Epidermal melanocyte (primary cell): ENCODE measurements around the gene RNU6-7.

ENCODE experiments used
- DNase-seq: peaks from one replicate; pipeline ENCODE4 v3.0.0; 2011; ENCODE audit warnings: low spot score; ENCODE audit not compliant: insufficient read length

The RNU6-7 gene

GRCh38 chr14:32201816-32202490 is at the start of gene RNU6-7:
Gene RNU6-7 (plus strand): TSS chr14:32202045.
- no peak for DNase-seq

- no peak for DNase-seq
Measured at GRCh38 chr14:32166029-32166428, 35.8 kb upstream of the RNU6-7 start.

DNA sequence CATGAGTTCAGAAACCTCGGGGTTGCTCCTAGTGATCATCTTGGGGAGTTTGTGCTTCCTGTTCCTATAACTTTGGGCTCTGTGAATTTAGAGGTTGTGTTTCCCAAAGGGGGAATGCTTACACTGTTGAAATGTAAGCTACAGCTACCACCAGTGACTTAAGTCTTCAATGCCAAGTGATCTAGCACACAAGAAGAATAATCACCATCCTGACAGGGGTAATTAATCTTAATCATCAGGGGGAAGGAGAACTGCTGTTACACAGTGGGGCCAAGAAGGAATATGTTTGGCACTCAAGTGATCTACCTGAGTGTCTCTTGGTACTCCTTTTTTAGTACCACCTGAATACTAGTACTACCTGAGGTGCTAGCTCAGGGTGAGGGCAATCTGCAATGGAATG is 34.9 kb upstream of the RNU6-7 start:
- no peak for DNase-seq

GRCh38 chr14:32167907-32168306 is 33.9 kb upstream of the RNU6-7 start:
- no peak for DNase-seq

GRCh38 chr14:32169191-32169590 is 32.7 kb upstream of the RNU6-7 start:
- DNase-seq = no peak

GRCh38 chr14:32171469-32171868 is 30.4 kb upstream of the RNU6-7 start:
- DNase-seq = no peak

DNA sequence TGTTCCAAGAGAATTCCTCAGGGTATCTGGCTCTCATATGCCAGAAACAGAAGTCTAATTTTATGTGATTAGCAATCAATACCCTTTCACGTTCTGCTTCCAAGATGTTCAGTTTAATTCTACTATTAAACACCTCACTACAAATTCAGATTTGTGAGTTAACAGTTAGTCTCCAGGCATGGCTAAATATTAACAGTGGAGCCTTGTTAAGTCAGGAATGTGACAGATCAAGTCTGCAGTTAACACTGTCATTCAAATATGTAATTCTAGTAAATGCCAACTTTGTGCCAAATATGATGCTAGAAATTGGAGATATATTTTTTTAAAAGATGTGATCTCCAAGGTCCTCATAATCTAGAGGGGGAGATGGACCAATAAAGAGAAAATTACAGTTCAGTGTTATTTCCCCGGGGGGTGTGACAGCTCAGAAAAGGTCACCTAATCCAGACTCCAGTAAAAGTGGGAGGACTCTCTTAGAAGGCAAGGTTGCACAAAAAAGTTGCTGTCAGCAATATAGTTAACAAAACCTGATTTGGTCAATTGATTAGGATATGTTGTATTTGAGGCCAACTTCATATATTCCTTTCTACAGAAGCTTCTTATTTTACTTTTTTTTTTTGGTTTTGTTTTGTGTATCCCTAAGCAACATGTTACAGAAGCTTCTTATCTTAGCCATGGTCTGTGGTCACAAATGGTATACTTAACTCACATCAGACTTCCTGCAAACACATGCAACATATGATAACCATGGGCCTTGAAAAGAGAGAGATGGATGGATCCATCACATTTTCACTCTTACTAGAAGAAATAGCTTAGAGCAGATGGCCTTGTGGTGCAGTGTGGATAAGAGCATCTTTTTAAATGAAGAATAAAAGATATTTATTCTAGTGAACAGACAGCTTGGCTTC is 18.4 kb upstream of the RNU6-7 start:
- no peak for DNase-seq

DNA sequence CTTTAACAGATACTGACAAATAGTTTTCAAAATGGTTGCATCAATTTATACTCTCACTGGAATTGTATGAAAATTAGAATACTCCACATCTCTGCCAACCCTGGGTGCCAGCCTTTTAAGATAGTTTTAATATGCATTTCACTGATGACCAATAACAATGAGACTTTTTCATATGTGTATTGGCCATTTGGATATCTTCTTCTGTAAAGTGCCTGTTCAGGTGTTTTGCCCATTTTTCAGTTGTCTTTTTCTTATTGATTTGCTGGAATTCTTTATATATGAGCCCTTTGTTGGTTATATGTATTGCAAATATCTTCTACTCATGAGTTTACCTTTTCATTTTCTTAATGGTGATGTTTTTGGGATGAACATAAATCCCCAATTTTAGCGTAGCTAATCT is 16.7 kb upstream of the RNU6-7 start:
- DNase-seq = no peak

GRCh38 chr14:32186248-32186647 is 15.6 kb upstream of the RNU6-7 start:
- DNase-seq = no peak

- no peak for DNase-seq
Measured at GRCh38 chr14:32189811-32190210, 12.0 kb upstream of the RNU6-7 start.

GRCh38 chr14:32190673-32191072 is 11.2 kb upstream of the RNU6-7 start:
- no peak for DNase-seq

- DNase-seq = no peak
Measured at GRCh38 chr14:32192712-32193373, 9.0 kb upstream of the RNU6-7 start.

DNA sequence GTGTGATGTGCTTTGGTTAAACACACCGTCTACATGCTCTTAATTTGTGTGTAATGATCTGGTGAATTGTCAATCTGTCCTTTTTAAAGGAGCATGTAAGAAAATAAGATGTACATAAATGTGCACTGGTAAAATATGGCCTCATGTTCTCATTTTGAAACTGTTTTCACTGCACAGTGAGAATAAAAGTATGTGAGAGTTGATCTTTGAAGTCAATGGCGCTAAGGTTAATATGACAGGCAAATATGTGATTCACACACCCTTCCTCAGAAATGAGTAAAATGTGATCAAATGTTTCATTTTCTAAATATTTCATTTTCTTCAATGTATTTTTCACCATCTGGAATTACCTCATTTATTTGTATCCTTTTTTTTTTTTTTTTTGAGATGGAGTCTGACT is 8.3 kb upstream of the RNU6-7 start:
- no peak for DNase-seq

DNA sequence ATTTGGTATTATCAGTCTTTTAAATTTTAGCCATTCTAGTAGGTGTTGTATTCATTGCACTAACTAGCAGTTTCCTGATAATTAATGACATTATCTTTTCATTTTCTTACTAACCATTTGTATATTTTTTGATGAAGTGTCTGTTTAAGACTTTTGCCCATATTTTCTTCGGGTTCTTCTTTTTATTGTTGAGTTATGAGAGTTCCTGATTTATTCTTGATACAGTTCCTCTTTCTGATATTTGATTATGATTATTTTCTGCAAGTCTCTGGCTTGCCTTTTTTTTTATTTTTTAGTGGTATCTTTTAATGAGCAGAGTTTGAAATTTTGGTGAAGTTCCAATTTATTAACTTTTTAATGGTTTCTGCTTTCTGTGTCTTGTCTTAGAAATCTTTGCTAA is 6.2 kb upstream of the RNU6-7 start:
- no peak for DNase-seq

DNA sequence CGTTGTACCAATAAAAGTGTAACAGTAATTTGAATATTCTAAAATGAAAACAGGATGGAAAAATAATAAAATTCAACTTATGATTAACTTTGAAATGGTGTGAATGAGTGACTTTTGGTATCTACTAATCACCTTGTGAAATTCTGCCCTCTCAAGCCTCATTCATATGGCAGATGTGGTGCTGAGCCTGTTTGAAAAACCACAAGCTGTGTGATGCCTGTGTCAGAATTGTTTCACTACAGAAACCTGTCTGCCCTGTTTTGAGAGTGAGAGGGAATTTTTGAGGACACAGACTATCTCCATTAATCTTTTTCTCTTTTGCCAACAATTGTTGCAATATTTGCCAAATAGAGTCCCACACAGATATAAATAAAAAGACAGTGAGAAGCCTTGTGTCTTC is 3.9 kb upstream of the RNU6-7 start:
- no peak for DNase-seq

GRCh38 chr14:32200368-32201192 is 1.3 kb upstream of the RNU6-7 start:
- no peak for DNase-seq

GRCh38 chr14:32201193-32201815 is 541 bp upstream of the RNU6-7 start:
- DNase-seq = no peak

GRCh38 chr14:32202491-32202997 is 699 bp downstream of the RNU6-7 start:
- no peak for DNase-seq

- no peak for DNase-seq
Measured at GRCh38 chr14:32202998-32203882, 1.4 kb downstream of the RNU6-7 start, which contains the start of gene RNU6-8. Gene RNU6-8 (minus strand): TSS chr14:32203269.

GRCh38 chr14:32203928-32204357 is 2.1 kb downstream of the RNU6-7 start:
- no peak for DNase-seq
